ENCODE measurements around the gene DRG1.

GRCh38 chr22:31398231-31398630, 1.2 kb upstream of the DRG1 start:
- TF ChIP-seq CTCF (IDR thresholded peaks at IDR 0.05) (no peak), POLR2A (IDR thresholded peaks at IDR 0.05) (no peak)

Data from tibial nerve (tissue), 3 donors.